ENCODE measurements around the gene SEPTIN1. TPM values are rescaled to one million over a fixed set of nuclear protein-coding genes. Genes with fewer than 3 reads are reported as not detected.

SEPTIN1 gene
- total RNA-seq, 1 experiment from 2014 or later: 3.4 TPM

- ATAC-seq: no peak
- H3K4me3 ChIP-seq (replicated peaks in 1 of 2; ENCODE audit: low read depth in 1 of 2, low read length in 2 of 2): peak overlapping the region; percentile 86 to 92
- H4K20me1 ChIP-seq (ENCODE audit: insufficient read depth): no peaks in the 10 kb centered on the region
- no peak for DNase-seq (ENCODE audit: low read depth, low spot score)
- ChIA-PET POLR2A (no interaction called here), RAD21 (ENCODE audit: low non-redundant PET in 1 of 2, low total read pairs in 2 of 2, uncharacterized antibody in 2 of 2, unreplicated experiment in 2 of 2) (no interaction called here), CTCF (interaction anchor here (2.0 kb wide), 2 partner anchors 17 to 56 kb away, joined by 7 to 10 read pairs; partner anchors contain the start of gene TBC1D10B)
- peaks cover 34% of the 10 kb centered on the region for H3K79me2 ChIP-seq (ENCODE audit: insufficient read depth, low read length)
- H3K36me3 ChIP-seq (ENCODE audit: control insufficient read depth in 1 of 2, insufficient read depth in 2 of 2, low read length in 2 of 2): peaks cover 9 to 46% of the 10 kb centered on the region in 2 experiments; a peak in 2 of 4 replicates
- no peak for TF ChIP-seq CEBPB (IDR thresholded peaks at IDR 0.05; ENCODE audit: low read depth)
- TF ChIP-seq ZBTB33 (IDR thresholded peaks at IDR 0.05; ENCODE audit: extremely low read depth, insufficient replicate concordance, low read length): no peak
- TF ChIP-seq POLR2A (IDR thresholded peaks at IDR 0.05; ENCODE audit: borderline replicate concordance, extremely low read depth, insufficient read depth, insufficient read length): no peak
- no peak for TF ChIP-seq CTCF (IDR thresholded peaks at IDR 0.05 in 2 of 3, conservative IDR thresholded peaks at IDR 0.05 in 1 of 3; ENCODE audit: borderline replicate concordance in 1 of 3, insufficient read depth in 1 of 3, low read depth in 2 of 3, low read length in 2 of 3)
- TF ChIP-seq POLR2AphosphoS5 (IDR thresholded peaks at IDR 0.05; ENCODE audit: low read depth, low read length): no peak
- no peak for TF ChIP-seq SRF (IDR thresholded peaks at IDR 0.05; ENCODE audit: low read depth)
- no peak for TF ChIP-seq CBX3 (IDR thresholded peaks at IDR 0.05; ENCODE audit: low read depth)
- TF ChIP-seq REST (IDR thresholded peaks at IDR 0.05; ENCODE audit: low read depth): no peak
- TF ChIP-seq FOSL1 (IDR thresholded peaks at IDR 0.05; ENCODE audit: low read depth): no peak
- no peak for TF ChIP-seq ZNF274 (IDR thresholded peaks at IDR 0.05; ENCODE audit: low read depth, low read length)
- no peak for TF ChIP-seq SIN3A (IDR thresholded peaks at IDR 0.05; ENCODE audit: low read depth)
- H3K9me2 ChIP-seq (ENCODE audit: insufficient read depth): no peaks in the 10 kb centered on the region
- peaks cover 39 to 54% of the 10 kb centered on the region in 2 experiments for H3K4me1 ChIP-seq (ENCODE audit: control insufficient read depth in 1 of 2, insufficient read depth in 2 of 2, low read length in 2 of 2)
- peak overlapping the region; percentile 74 for H3K4me2 ChIP-seq (ENCODE audit: low read length)
- H3K27ac ChIP-seq (ENCODE audit: low read depth, low read length): peak overlapping the region; percentile 92
- H3K27me3 ChIP-seq (ENCODE audit: insufficient read depth, low read length): no peaks in the 10 kb centered on the region
- no peak overlapping the region for H2AFZ ChIP-seq (ENCODE audit: low read depth, low read length, poor library complexity, severe bottlenecking)
- no TSS peak for BruUV-seq (replicated peaks)
- peak overlapping the region; percentile 99 for H3K9ac ChIP-seq (ENCODE audit: low read length)
- no peaks in the 10 kb centered on the region for H3K9me3 ChIP-seq (ENCODE audit: control insufficient read depth in 1 of 2, insufficient read depth in 1 of 2, low read depth in 1 of 2, low read length in 2 of 2)
- intact Hi-C loops (cut with micrococcal nuclease): no loop called here
These were observed 28.8 kb downstream of the SEPTIN1 start for GRCh38 chr16:30353438-30354129.

Measured in HCT116 (cell line).